Nephron (organoid): ENCODE data around the gene LSAMP.

ENCODE experiments used
- H3K27ac Mint-ChIP-seq, 3 experiments: 2 replicates each; pipeline ENCODE4 v1.8.0; 2020; ENCODE audit warnings: mixed read lengths in 3 of 3, mild to moderate bottlenecking in 2 of 3, moderate library complexity in 1 of 3
- H3K27me3 Mint-ChIP-seq: 2 replicates; pipeline ENCODE4 v1.8.0; 2021; ENCODE audit warnings: low read depth, mild to moderate bottlenecking, moderate library complexity, mixed read lengths
- H3K36me3 Mint-ChIP-seq: 2 replicates; pipeline ENCODE4 v1.8.0; 2020; ENCODE audit warnings: low read depth, mixed read lengths
- H3K4me1 Mint-ChIP-seq: 2 replicates; pipeline ENCODE4 v1.8.0; 2020; ENCODE audit warnings: mixed read lengths
- H3K4me3 Mint-ChIP-seq, 3 experiments: 2 replicates each; pipeline ENCODE4 v1.8.0; 2020; ENCODE audit warnings: mild to moderate bottlenecking in 3 of 3, mixed read lengths in 3 of 3, moderate library complexity in 2 of 3
- H3K9me3 Mint-ChIP-seq: 2 replicates; pipeline ENCODE4 v1.8.0; 2020; ENCODE audit warnings: mixed read lengths
- CTCF ChIP-seq, 3 experiments: fragments of 200-600 bp; sonication (generic); IDR thresholded peaks; one replicate each; pipeline ENCODE4 v1.5.0; 2021; ENCODE audit warnings: antibody characterized with exemption in 3 of 3; ENCODE audit not compliant: unreplicated experiment in 3 of 3

The LSAMP gene

GRCh38 chr3:116058844-116059243, 386.4 kb downstream of the LSAMP start:
- Mint-ChIP-seq H3K36me3 (no peaks in the 10 kb centered on the region), H3K27ac (no peak overlapping the region), H3K27me3 (no peaks in the 10 kb centered on the region), H3K4me3 (no peak overlapping the region), H3K4me1 (peaks cover 13% of the 10 kb centered on the region), H3K9me3 (no peaks in the 10 kb centered on the region)
- TF ChIP-seq CTCF (IDR thresholded peaks at IDR 0.05; ENCODE audit: unreplicated experiment in 3 of 3), result no peak

- H3K27me3 Mint-ChIP-seq, result no peaks in the 10 kb centered on the region
- no peak overlapping the region for H3K27ac Mint-ChIP-seq
- no peaks in the 10 kb centered on the region for H3K9me3 Mint-ChIP-seq
- TF ChIP-seq CTCF (IDR thresholded peaks at IDR 0.05; ENCODE audit: unreplicated experiment in 3 of 3), result no peak
- no peak overlapping the region for H3K4me3 Mint-ChIP-seq
- no peaks in the 10 kb centered on the region for H3K36me3 Mint-ChIP-seq
- peaks cover 19% of the 10 kb centered on the region for H3K4me1 Mint-ChIP-seq
Observed at GRCh38 chr3:116057400-116058006, 387.8 kb downstream of the LSAMP start.

- H3K4me1 Mint-ChIP-seq, result peaks cover 24% of the 10 kb centered on the region
Observed at GRCh38 chr3:116056280-116056679, 389.0 kb downstream of the LSAMP start.

GRCh38 chr3:116053017-116053416, 392.3 kb downstream of the LSAMP start:
- Mint-ChIP-seq H3K27me3 (no peaks in the 10 kb centered on the region), H3K36me3 (no peaks in the 10 kb centered on the region), H3K27ac (no peak overlapping the region), H3K9me3 (no peaks in the 10 kb centered on the region), H3K4me1 (peaks cover 34% of the 10 kb centered on the region), H3K4me3 (no peak overlapping the region)
- no peak for TF ChIP-seq CTCF (IDR thresholded peaks at IDR 0.05; ENCODE audit: unreplicated experiment in 3 of 3)

More at GRCh38 chr3:116056280-116056679, 389.0 kb downstream of the LSAMP start:
- no peak overlapping the region for H3K27ac Mint-ChIP-seq
- H3K27me3 Mint-ChIP-seq, result no peaks in the 10 kb centered on the region
- no peak for TF ChIP-seq CTCF (IDR thresholded peaks at IDR 0.05; ENCODE audit: unreplicated experiment in 3 of 3)
- no peaks in the 10 kb centered on the region for H3K36me3 Mint-ChIP-seq
- H3K9me3 Mint-ChIP-seq, result no peaks in the 10 kb centered on the region
- H3K4me3 Mint-ChIP-seq, result no peak overlapping the region

GRCh38 chr3:116052602-116053001, 392.7 kb downstream of the LSAMP start:
- Mint-ChIP-seq H3K36me3 (no peaks in the 10 kb centered on the region), H3K9me3 (no peaks in the 10 kb centered on the region), H3K4me3 (no peak overlapping the region), H3K27ac (no peak overlapping the region), H3K4me1 (peaks cover 34% of the 10 kb centered on the region), H3K27me3 (no peaks in the 10 kb centered on the region)
- no peak for TF ChIP-seq CTCF (IDR thresholded peaks at IDR 0.05; ENCODE audit: unreplicated experiment in 3 of 3)

- H3K4me3 Mint-ChIP-seq, result no peak overlapping the region
- H3K4me1 Mint-ChIP-seq, result peaks cover 29% of the 10 kb centered on the region
- no peaks in the 10 kb centered on the region for H3K9me3 Mint-ChIP-seq
- no peaks in the 10 kb centered on the region for H3K27me3 Mint-ChIP-seq
- no peaks in the 10 kb centered on the region for H3K36me3 Mint-ChIP-seq
- TF ChIP-seq CTCF (IDR thresholded peaks at IDR 0.05; ENCODE audit: unreplicated experiment in 3 of 3), result no peak
- no peak overlapping the region for H3K27ac Mint-ChIP-seq
Observed at GRCh38 chr3:116051586-116051985, 393.7 kb downstream of the LSAMP start.
